ENCODE results near the gene TNRC18. TPM values are rescaled to one million over a fixed set of nuclear protein-coding genes. Genes with fewer than 3 reads are reported as not detected.
A peak's percentile ranks its signal among the peaks of the same experiment; 100 is the strongest.

The TNRC18 gene
- total RNA-seq, 1 donor from 2014 or later = 169 TPM

- Mint-ChIP-seq H3K4me1 (ENCODE audit: unreplicated experiment) (no peaks in the 10 kb centered on the region), H3K9me3 (no peaks in the 10 kb centered on the region), H3K4me3 (no peak overlapping the region), H3K27ac (no peak overlapping the region), H3K36me3 (peaks cover 4% of the 10 kb centered on the region), H3K27me3 (no peaks in the 10 kb centered on the region)
- TF ChIP-seq, protein P1, sequence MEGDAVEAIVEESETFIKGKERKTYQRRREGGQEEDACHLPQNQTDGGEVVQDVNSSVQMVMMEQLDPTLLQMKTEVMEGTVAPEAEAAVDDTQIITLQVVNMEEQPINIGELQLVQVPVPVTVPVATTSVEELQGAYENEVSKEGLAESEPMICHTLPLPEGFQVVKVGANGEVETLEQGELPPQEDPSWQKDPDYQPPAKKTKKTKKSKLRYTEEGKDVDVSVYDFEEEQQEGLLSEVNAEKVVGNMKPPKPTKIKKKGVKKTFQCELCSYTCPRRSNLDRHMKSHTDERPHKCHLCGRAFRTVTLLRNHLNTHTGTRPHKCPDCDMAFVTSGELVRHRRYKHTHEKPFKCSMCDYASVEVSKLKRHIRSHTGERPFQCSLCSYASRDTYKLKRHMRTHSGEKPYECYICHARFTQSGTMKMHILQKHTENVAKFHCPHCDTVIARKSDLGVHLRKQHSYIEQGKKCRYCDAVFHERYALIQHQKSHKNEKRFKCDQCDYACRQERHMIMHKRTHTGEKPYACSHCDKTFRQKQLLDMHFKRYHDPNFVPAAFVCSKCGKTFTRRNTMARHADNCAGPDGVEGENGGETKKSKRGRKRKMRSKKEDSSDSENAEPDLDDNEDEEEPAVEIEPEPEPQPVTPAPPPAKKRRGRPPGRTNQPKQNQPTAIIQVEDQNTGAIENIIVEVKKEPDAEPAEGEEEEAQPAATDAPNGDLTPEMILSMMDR (conservative IDR thresholded peaks at IDR 0.05) = peak; percentile 23
- DNase-seq (ENCODE audit: extremely low spot score, unreplicated experiment) = no peak
Measured at GRCh38 chr7:5302577-5302976, 121.1 kb downstream of the TNRC18 start.

DNA sequence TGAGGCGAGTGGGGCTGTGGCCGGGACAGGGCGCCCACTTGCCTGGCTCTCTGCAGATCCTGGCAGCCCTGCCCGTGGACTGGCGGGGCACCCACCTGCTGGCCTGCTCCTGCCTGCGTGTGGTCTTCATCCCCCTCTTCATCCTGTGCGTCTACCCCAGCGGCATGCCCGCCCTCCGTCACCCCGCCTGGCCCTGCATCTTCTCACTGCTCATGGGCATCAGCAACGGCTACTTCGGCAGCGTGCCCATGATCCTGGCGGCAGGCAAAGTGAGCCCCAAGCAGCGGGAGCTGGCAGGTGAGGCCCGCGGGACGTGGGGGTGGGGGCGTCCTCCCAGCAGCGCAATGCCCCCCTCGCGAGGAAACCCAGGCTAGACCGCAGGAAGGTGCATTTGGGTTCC, 123.3 kb downstream of the TNRC18 start:
- peaks cover 5% of the 10 kb centered on the region for H3K4me1 Mint-ChIP-seq (ENCODE audit: unreplicated experiment)
- H3K4me3 Mint-ChIP-seq = no peak overlapping the region
- no peaks in the 10 kb centered on the region for H3K27me3 Mint-ChIP-seq
- no peak overlapping the region for H3K27ac Mint-ChIP-seq
- TF ChIP-seq, protein P1 (conservative IDR thresholded peaks at IDR 0.05) = no peak
- no peaks in the 10 kb centered on the region for H3K9me3 Mint-ChIP-seq
- H3K36me3 Mint-ChIP-seq = peaks cover 7% of the 10 kb centered on the region
- no peak for DNase-seq (ENCODE audit: extremely low spot score, unreplicated experiment)

GRCh38 chr7:5296611-5297226, 126.9 kb downstream of the TNRC18 start:
- Mint-ChIP-seq H3K4me3 (peak overlapping the region; percentile 64), H3K27me3 (no peaks in the 10 kb centered on the region), H3K36me3 (peaks cover 23% of the 10 kb centered on the region), H3K27ac (peak overlapping the region; percentile 74), H3K4me1 (ENCODE audit: unreplicated experiment) (peaks cover 5% of the 10 kb centered on the region), H3K9me3 (no peaks in the 10 kb centered on the region)
- DNase-seq (ENCODE audit: extremely low spot score, unreplicated experiment) = no peak
- TF ChIP-seq, protein P1 (conservative IDR thresholded peaks at IDR 0.05) = no peak

DNA sequence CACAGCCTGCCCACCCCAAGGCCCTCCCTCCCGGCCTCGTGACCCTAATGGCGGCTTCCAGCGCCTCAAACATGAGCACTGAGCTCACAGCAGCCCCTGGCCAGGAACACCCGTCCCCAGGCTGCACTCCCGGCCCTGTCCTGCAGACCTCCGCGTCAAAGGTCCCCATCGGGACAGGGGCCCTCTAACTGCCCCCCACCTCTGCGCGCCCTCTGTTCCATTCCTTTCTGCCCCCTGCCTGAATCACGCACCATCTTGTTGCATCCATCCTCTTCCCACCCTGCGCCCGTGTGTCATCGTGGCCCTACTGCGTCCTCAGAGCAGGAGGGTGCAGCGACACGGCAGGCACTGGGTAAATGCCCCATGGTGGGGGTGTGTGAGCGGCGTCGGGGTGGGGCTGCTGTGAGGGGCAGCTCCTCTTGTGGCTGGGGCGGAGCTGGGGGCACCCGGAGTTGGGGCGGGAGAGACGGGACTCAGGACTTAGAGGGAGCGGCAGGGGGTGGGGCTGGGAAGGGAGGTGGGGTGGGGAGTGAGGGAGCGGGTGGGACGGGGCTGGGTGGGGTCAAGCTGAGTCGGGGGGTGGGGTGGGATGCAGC, 127.5 kb downstream of the TNRC18 start:
- Mint-ChIP-seq H3K27ac (no peak overlapping the region), H3K36me3 (peaks cover 20% of the 10 kb centered on the region), H3K27me3 (no peaks in the 10 kb centered on the region), H3K4me1 (ENCODE audit: unreplicated experiment) (peaks cover 5% of the 10 kb centered on the region), H3K4me3 (no peak overlapping the region), H3K9me3 (no peaks in the 10 kb centered on the region)
- TF ChIP-seq, protein P1 (conservative IDR thresholded peaks at IDR 0.05) = no peak
- no peak for DNase-seq (ENCODE audit: extremely low spot score, unreplicated experiment)

DNA sequence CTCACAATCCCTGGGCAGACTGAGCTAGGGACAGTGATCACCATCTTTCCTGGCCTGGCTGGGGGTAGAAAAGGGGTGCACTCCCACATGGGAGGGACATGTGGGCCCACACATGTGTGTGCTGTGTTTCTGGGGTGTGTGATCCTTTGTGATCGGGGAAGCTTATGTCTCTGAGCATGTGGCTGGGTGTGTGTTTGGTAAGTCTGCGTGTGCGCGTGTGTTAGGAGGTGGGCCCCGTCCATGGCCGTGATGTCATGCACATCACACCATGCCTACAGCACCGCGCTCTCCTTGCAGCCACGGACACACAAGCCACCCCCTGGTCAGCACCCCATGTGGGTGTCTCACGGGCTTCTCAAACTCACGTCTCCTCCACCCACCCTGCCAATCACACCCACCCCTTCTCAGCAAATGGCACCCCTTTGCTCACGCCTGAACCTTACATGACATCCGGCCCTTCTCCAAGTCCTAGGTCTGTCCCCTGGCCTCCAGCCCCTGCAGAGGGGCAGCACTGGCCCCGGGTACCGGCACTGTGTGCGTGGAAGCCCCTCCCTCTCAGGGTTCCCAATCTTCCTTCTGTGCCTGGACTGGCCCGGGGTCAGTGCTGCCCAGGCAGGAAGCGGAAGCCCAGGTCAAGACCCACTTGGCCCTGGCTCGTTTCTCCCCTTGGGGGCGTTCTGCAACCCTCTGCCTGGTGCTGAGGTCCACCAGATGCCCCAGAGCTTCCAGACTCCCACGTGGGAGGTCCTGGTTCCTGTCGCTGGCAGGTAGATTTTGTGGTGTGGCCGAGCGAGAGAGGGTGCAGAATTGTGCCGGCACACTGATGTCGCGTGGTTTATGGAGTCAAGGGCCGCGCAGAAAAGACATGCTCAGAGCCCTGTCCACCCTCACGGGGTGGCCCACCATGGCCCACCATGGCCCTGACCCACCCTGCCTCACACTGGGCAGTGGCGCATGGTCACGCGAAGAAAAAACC, 128.3 kb downstream of the TNRC18 start:
- no peak overlapping the region for H3K4me3 Mint-ChIP-seq
- no peak for DNase-seq (ENCODE audit: extremely low spot score, unreplicated experiment)
- H3K27me3 Mint-ChIP-seq = no peaks in the 10 kb centered on the region
- TF ChIP-seq, protein P1 (conservative IDR thresholded peaks at IDR 0.05) = no peak
- peaks cover 19% of the 10 kb centered on the region for H3K36me3 Mint-ChIP-seq
- H3K9me3 Mint-ChIP-seq = no peaks in the 10 kb centered on the region
- peak overlapping the region; percentile 39 for H3K27ac Mint-ChIP-seq
- H3K4me1 Mint-ChIP-seq (ENCODE audit: unreplicated experiment) = peaks cover 5% of the 10 kb centered on the region
